Psoas muscle (tissue), 8 donors: ENCODE results near the gene ACSF2. TPM values are rescaled to one million over a fixed set of nuclear protein-coding genes. Genes with fewer than 3 reads are reported as not detected.

Source experiments
- ATAC-seq, 4 donors: fragments of 200-7000 bp; cut with Tn5 transposase; one replicate each; pipeline ENCODE4 v1.9.1; 2020; ENCODE audit warnings: moderate library complexity in 3 of 4, mild to moderate bottlenecking in 2 of 4
- DNase-seq, 2 donors: peaks; one replicate each; pipeline ENCODE4 v3.0.0-alpha.2; 2020
- H3K27ac ChIP-seq: fragments of 200-600 bp; one replicate; pipeline ENCODE4 v1.8.0; 2022
- H3K27me3 ChIP-seq, 3 donors: fragments of 200-600 bp in 1 of 3; one replicate each; pipeline versions ENCODE4 v1.6.1 to v1.8.0; 2013 to 2022; ENCODE audit warnings: low read length in 2 of 3, mild to moderate bottlenecking in 2 of 3, moderate library complexity in 1 of 3; ENCODE audit not compliant: insufficient read depth in 3 of 3
- H3K36me3 ChIP-seq, 2 donors: fragments of 200-600 bp in 1 of 2; one replicate each; pipeline versions ENCODE4 v1.6.1 to v1.8.0; 2013 to 2022; ENCODE audit warnings: low read depth in 1 of 2, mild to moderate bottlenecking in 1 of 2, moderate library complexity in 1 of 2; ENCODE audit not compliant: insufficient read depth in 1 of 2
- H3K4me1 ChIP-seq: fragments of 200-600 bp; one replicate; pipeline ENCODE4 v1.8.0; 2022
- H3K4me3 ChIP-seq: fragments of 200-600 bp; one replicate; pipeline ENCODE4 v1.8.0; 2022; ENCODE audit warnings: mild to moderate bottlenecking
- H3K9me3 ChIP-seq: fragments of 200-600 bp; one replicate; pipeline ENCODE4 v1.8.0; 2022
- whole genome bisulfite sequencing, 3 donors: extraction: QIAGEN DNeasy Blood & Tissue Kit; methylation state at CpG; one replicate each; pipeline versions ENCODE4 v1.1.6 to v1.1.7; 2013; 5-methylcytosine and 5-hydroxymethylcytosine counted together
- intact Hi-C, 2 donors: fragments of 100-400 bp; cut with DNase I; formaldehyde crosslinking; loops; one replicate each; pipeline versions ENCODE4 v1.11.0 to v1.14.2; 2022
- polyA plus RNA-seq, 3 donors: library from polyadenylated mRNA; stranded (reverse); fragments of 200-250 nt; gene quantifications; one replicate each; pipeline ENCODE4 v1.2.3, GENCODE V29; 2013
- total RNA-seq, 4 donors: library from RNA; stranded (reverse); fragmentation: NEBNext Ultra II Directional in 2 of 4; extraction: Animal tissue kit (Norgen Biotek cat#: 25700) in 2 of 4; gene quantifications; one replicate each; pipeline versions ENCODE4 v1.2.1 to v1.2.4, GENCODE V29; 2021 to 2023
- TF ChIP-seq, protein P1 (sequence below): fragments of 200-600 bp; IDR thresholded peaks from one replicate; pipeline ENCODE4 v1.8.0; 2022; ENCODE audit warnings: antibody characterized with exemption
- donor health status: healthy with polysubstance abuse.
- donor health status: DM: no; HTN: no; CAD: no; lungs with moderate emphysema.
- donor health status: Bipolar disorder and iron deficiency.
- donor health status: healthy.
- donor health status: DM: yes; HTN: yes; CAD: no.
- donor health status: DM: no; HTN: no; CAD: no.
- donor health status: DM: no; HTN: no; CAD: no.
- donor health status: DM: yes; HTN: yes; CAD: no.

ACSF2 gene
- total and polyA plus RNA-seq, 7 donors = 14.4 to 72.3 (median 35.5) TPM

DNA sequence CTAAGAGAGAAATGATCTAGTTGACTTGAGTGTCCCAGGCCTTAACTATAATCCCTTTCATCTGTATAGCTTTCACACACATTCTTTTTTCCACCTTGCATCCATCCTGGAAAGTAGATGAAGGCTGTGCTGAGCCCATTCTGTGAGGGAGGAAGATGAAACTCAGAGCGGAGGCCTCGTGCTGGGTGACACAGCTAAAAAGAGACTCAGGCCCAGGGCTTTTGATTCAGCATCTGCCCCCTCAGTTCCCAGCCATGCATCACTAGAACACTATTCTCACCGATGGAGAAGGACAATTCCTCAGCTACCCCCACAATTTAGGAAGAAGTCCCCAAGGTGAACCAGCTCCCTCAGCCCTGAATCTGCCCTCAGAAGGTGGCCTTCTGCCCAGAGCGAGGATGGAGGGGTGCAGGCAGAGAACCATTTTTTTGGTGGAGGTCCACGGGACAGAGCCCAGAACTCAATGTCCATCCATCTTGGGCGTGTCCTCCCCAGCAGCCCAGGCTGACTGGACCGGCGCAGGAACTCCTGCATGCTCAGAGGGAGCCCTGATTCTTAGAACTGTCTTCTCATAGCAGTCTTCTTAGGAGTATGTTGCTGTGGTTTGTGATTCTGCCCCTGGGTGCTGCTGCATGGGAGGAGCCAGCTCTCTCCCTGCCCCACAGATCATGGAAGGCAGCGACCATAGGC, 76.4 kb downstream of the ACSF2 start:
- Histone ChIP-seq H3K4me1 (no peaks in the 10 kb centered on the region), H3K27me3 (no peaks in the 10 kb centered on the region), H3K4me3 (no peak overlapping the region), H3K27ac (no peak overlapping the region), H3K9me3 (no peaks in the 10 kb centered on the region), H3K36me3 (no peaks in the 10 kb centered on the region)
- intact Hi-C loops = no loop called here
- DNase-seq (no peak), ATAC-seq (no peak)
- TF ChIP-seq, protein P1, sequence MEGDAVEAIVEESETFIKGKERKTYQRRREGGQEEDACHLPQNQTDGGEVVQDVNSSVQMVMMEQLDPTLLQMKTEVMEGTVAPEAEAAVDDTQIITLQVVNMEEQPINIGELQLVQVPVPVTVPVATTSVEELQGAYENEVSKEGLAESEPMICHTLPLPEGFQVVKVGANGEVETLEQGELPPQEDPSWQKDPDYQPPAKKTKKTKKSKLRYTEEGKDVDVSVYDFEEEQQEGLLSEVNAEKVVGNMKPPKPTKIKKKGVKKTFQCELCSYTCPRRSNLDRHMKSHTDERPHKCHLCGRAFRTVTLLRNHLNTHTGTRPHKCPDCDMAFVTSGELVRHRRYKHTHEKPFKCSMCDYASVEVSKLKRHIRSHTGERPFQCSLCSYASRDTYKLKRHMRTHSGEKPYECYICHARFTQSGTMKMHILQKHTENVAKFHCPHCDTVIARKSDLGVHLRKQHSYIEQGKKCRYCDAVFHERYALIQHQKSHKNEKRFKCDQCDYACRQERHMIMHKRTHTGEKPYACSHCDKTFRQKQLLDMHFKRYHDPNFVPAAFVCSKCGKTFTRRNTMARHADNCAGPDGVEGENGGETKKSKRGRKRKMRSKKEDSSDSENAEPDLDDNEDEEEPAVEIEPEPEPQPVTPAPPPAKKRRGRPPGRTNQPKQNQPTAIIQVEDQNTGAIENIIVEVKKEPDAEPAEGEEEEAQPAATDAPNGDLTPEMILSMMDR = no peak
- WGBS, 3 donors = 86 to 91% (median 90%) methylated on average over 9 of the region's 9 CpGs

DNA sequence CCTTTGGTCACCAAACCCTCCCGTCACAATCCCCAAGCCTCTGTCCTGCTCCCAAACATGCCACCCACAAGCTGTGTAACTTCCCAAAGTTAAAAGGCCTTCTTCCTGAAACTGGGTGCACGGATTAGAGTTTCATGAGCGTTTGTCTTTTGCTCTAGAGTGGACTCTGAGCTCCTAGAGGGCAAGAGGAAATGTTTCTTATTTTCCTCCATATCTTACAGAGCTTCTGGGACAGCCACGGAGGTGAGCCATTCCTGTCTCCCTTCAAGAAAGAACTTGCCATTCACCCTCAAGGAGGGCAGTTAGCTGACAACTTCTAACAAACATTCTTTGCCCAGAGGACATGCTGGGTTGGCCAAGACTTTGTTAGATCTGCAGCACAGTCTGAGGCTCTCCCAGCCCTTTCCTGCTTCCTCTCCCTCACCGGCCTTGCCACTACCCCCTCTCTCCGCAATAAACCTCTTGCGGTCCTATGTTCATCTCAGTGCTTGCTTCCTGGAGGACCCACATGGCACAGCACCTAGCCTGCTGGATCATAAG, 79.6 kb downstream of the ACSF2 start:
- no peak overlapping the region for H3K27ac ChIP-seq
- H3K36me3 ChIP-seq = no peaks in the 10 kb centered on the region
- WGBS, 3 donors = 62 to 73% (median 70%) methylated on average over 7 of the region's 7 CpGs
- H3K9me3 ChIP-seq = no peaks in the 10 kb centered on the region
- no peak overlapping the region for H3K4me3 ChIP-seq
- intact Hi-C loops = no loop called here
- no peaks in the 10 kb centered on the region for H3K4me1 ChIP-seq
- no peaks in the 10 kb centered on the region for H3K27me3 ChIP-seq
- no peak for DNase-seq
- TF ChIP-seq, protein P1 = no peak
- ATAC-seq = no peak

DNA sequence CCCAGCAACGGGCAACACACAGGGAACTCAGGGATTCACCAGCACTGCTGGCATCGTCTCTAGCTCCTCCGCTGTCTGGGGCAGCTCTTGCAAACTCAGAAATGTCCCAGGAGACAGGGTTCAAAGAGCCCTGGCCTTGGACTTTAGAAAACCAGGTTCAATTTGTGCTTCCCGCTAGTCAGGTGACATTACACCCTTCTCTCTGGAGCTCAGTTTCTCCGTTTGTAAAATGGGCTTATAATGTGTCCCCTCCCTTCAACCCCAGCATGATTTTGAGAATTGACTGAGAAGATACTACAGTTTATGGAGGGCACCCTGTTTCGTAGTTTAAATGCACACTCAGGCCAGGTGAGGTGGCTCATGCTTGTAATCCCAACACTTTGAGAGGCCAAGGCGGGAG, 80.3 kb downstream of the ACSF2 start:
- 70 to 75% (median 71%) methylated on average over 7 of the region's 7 CpGs for WGBS, 3 donors
- H3K4me3 ChIP-seq = no peak overlapping the region
- no peaks in the 10 kb centered on the region for H3K36me3 ChIP-seq
- intact Hi-C loops = no loop called here
- H3K9me3 ChIP-seq = no peaks in the 10 kb centered on the region
- no peak for DNase-seq
- no peak overlapping the region for H3K27ac ChIP-seq
- no peaks in the 10 kb centered on the region for H3K27me3 ChIP-seq
- TF ChIP-seq, protein P1 = no peak
- no peak for ATAC-seq
- no peaks in the 10 kb centered on the region for H3K4me1 ChIP-seq

DNA sequence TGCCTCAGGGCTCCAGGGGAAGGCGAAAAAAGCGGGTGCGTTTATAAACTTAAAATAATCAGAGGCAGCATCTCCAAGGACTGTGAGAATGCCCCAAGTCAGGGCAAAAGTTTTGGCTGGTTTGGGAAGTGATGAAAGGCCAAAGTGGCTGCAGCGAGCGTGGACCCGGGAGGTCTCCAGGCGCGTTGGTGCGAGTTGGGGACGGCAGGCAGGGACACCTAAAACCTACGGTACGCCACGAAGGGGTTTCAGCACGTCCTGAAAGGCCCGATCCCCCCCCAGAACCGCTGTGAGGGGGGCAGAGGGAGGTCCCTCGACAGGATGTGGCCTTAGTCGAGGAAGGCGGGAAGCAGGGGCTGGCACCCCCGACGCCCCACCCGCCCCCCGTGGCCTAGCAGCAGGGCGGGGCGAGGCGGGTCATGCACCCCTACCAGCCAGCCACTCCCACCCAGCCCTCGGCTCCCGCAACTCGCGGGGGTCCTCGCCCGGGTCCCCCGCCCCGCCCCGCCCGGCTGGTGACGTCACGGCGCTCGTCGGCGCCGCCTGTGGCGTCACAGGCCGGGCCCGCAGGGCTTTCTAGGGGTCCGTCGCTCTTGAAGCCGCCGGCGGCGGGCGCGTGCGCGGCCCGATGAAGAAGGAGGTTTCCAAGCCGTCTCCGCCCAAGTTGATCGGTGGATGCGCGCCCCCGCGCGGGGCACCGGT, 82.0 kb downstream of the ACSF2 start, which contains the start of gene MYCBPAP:
Gene MYCBPAP, plus strand, starts transcription at position 569 of the 702 bp plus-strand sequence. CDS start 236 bp downstream, outside the sequence.
- ATAC-seq = peak; percentile 72 to 94 (median 77)
- intact Hi-C loops = no loop called here

More for the DNA sequence above, 82.0 kb downstream of the ACSF2 start, which contains the start of gene MYCBPAP:
- Histone ChIP-seq H3K27ac (peak within 1 kb of the TSS; percentile 65), H3K4me1 (no peaks in the 10 kb centered on the region), H3K4me3 (peak within 1 kb of the TSS; percentile 75), H3K9me3 (no peaks in the 10 kb centered on the region), H3K36me3 (no peaks in the 10 kb centered on the region), H3K27me3 (no peaks in the 10 kb centered on the region)
- WGBS, 3 donors = 9 to 16% (median 10%) methylated on average over 31 to 66 of the region's 66 CpGs
- TF ChIP-seq, protein P1 = peak; percentile 15
- DNase-seq = peak; percentile 86 to 90
